Endothelial cell of umbilical vein (primary cell): ENCODE data around the gene NSUN6.
"Not testable (repeated sequence)": the region's sequence is repeated elsewhere in the genome, so short reads cannot be mapped to it uniquely, and the experiment has no call there.

ENCODE experiments used
- EZH2 ChIP-seq: IDR thresholded peaks from 2 replicates; pipeline ENCODE4 v1.6.1; 2012; ENCODE audit warnings: borderline replicate concordance, low read depth, mild to moderate bottlenecking, moderate library complexity, low read length, inconsistent platforms; ENCODE audit not compliant: severe bottlenecking
- FOS ChIP-seq: IDR thresholded peaks from 2 replicates; pipeline ENCODE4 v1.6.1; 2011; ENCODE audit warnings: mild to moderate bottlenecking, low read length, moderate library complexity, borderline replicate concordance; ENCODE audit not compliant: insufficient read depth
- GATA2 ChIP-seq: IDR thresholded peaks from 2 replicates; pipeline ENCODE4 v1.7.0; 2011; ENCODE audit warnings: low read depth, mild to moderate bottlenecking, moderate library complexity, mixed read lengths, low read length; ENCODE audit not compliant: insufficient read length, insufficient read depth
- JUN ChIP-seq: IDR thresholded peaks from 2 replicates; pipeline ENCODE4 v1.6.1; 2011; ENCODE audit warnings: borderline replicate concordance, low read depth; ENCODE audit not compliant: insufficient read length, insufficient read depth
- MYC ChIP-seq: IDR thresholded peaks from one replicate; pipeline ENCODE4 v1.6.1; 2011; ENCODE audit warnings: mild to moderate bottlenecking, low read depth, low read length
- POLR2A ChIP-seq: IDR thresholded peaks from 2 replicates; pipeline ENCODE4 v1.6.1; 2012; ENCODE audit warnings: low read depth, mild to moderate bottlenecking, control low read depth, low read length
- POLR2AphosphoS5 ChIP-seq: IDR thresholded peaks from 2 replicates; pipeline ENCODE4 v1.6.1; 2012; ENCODE audit warnings: low read depth, mild to moderate bottlenecking, control low read depth, low read length, moderate library complexity; ENCODE audit not compliant: insufficient read depth
- TF ChIP-seq, protein P1 (sequence below), 2 donors: IDR thresholded peaks; 1 replicate in 1 of 2; 2 replicates in 1 of 2; pipeline ENCODE4 v1.5.1; 2011; ENCODE audit warnings: low read length in 2 of 2, mild to moderate bottlenecking in 2 of 2, moderate library complexity in 2 of 2, control low read depth in 1 of 2, inconsistent platforms in 1 of 2, low read depth in 1 of 2; ENCODE audit not compliant: insufficient read depth in 1 of 2; ENCODE audit errors: extremely low read depth in 1 of 2
- TF ChIP-seq, protein P2 (sequence below): IDR thresholded peaks from 2 replicates; pipeline ENCODE4 v1.6.1; 2011; ENCODE audit not compliant: insufficient read depth, insufficient read length

- TF ChIP-seq, protein P1, sequence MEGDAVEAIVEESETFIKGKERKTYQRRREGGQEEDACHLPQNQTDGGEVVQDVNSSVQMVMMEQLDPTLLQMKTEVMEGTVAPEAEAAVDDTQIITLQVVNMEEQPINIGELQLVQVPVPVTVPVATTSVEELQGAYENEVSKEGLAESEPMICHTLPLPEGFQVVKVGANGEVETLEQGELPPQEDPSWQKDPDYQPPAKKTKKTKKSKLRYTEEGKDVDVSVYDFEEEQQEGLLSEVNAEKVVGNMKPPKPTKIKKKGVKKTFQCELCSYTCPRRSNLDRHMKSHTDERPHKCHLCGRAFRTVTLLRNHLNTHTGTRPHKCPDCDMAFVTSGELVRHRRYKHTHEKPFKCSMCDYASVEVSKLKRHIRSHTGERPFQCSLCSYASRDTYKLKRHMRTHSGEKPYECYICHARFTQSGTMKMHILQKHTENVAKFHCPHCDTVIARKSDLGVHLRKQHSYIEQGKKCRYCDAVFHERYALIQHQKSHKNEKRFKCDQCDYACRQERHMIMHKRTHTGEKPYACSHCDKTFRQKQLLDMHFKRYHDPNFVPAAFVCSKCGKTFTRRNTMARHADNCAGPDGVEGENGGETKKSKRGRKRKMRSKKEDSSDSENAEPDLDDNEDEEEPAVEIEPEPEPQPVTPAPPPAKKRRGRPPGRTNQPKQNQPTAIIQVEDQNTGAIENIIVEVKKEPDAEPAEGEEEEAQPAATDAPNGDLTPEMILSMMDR (IDR thresholded peaks at IDR 0.05; ENCODE audit: extremely low read depth in 1 of 2, insufficient read depth in 1 of 2, low read depth in 1 of 2, low read length in 2 of 2): not testable (repeated sequence)
- TF ChIP-seq POLR2A, EZH2, MYC, POLR2AphosphoS5, JUN, FOS, GATA2: not testable (repeated sequence)
- TF ChIP-seq, protein P2, sequence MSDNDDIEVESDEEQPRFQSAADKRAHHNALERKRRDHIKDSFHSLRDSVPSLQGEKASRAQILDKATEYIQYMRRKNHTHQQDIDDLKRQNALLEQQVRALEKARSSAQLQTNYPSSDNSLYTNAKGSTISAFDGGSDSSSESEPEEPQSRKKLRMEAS: not testable (repeated sequence)
Measured at GRCh38 chr10:18591141-18591540, 60.2 kb downstream of the NSUN6 start.
